ENCODE data around the gene PHACTR4.
"Not testable (repeated sequence)": the region's sequence is repeated elsewhere in the genome, so short reads cannot be mapped to it uniquely, and the experiment has no call there.

DNA sequence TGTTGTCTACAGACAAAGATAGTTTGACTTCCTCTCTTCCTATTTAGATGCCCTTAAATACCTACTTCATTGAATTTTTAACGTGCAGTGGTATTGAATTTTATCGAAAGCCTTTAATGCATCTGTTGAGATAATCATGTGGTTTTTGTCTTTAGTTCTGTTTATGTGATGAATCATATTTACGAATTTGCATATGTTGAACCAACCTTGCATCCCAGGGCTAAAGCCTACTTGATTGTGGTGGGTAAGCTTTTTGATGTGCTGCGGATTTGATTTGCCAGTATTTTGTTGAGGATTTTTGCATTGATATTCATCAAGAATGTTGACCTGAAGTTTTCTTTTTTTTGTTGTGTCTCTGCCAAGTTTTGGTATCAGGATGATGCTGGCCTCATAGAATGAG lies 14.2 kb downstream of the PHACTR4 start:
- TF ChIP-seq, protein P1, sequence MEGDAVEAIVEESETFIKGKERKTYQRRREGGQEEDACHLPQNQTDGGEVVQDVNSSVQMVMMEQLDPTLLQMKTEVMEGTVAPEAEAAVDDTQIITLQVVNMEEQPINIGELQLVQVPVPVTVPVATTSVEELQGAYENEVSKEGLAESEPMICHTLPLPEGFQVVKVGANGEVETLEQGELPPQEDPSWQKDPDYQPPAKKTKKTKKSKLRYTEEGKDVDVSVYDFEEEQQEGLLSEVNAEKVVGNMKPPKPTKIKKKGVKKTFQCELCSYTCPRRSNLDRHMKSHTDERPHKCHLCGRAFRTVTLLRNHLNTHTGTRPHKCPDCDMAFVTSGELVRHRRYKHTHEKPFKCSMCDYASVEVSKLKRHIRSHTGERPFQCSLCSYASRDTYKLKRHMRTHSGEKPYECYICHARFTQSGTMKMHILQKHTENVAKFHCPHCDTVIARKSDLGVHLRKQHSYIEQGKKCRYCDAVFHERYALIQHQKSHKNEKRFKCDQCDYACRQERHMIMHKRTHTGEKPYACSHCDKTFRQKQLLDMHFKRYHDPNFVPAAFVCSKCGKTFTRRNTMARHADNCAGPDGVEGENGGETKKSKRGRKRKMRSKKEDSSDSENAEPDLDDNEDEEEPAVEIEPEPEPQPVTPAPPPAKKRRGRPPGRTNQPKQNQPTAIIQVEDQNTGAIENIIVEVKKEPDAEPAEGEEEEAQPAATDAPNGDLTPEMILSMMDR (IDR thresholded peaks at IDR 0.05; ENCODE audit: low read depth, low read length): not testable (repeated sequence)
- TF ChIP-seq POLR2A (IDR thresholded peaks at IDR 0.05; ENCODE audit: extremely low read depth, insufficient read length): not testable (repeated sequence)
